Mesenchymal stem cell (in vitro differentiated cells and primary cell): ENCODE results near the gene EHD1.

Experiments used
- DNase-seq: peaks from one replicate; pipeline ENCODE4 v3.0.0-alpha.2; 2013
- H2AFZ ChIP-seq: one replicate; pipeline ENCODE4 v1.6.1; 2013; ENCODE audit warnings: low read depth, mild to moderate bottlenecking, control low read depth, inconsistent platforms, low read length, moderate library complexity
- H2AK5ac ChIP-seq: 2 replicates; pipeline ENCODE4 v1.6.1; 2013; ENCODE audit warnings: low read length, moderate library complexity, mild to moderate bottlenecking, inconsistent platforms; ENCODE audit not compliant: severe bottlenecking
- H2BK120ac ChIP-seq: one replicate; pipeline ENCODE4 v1.6.1; 2013; ENCODE audit warnings: low read depth, mild to moderate bottlenecking, inconsistent platforms, low read length, moderate library complexity
- H2BK12ac ChIP-seq, 2 experiments: one replicate each; pipeline ENCODE4 v1.6.1; 2013; ENCODE audit warnings: inconsistent platforms in 2 of 2, low read length in 2 of 2, mild to moderate bottlenecking in 2 of 2, moderate library complexity in 2 of 2, control low read depth in 1 of 2
- H2BK15ac ChIP-seq: one replicate; pipeline ENCODE4 v1.6.1; 2013; ENCODE audit warnings: mild to moderate bottlenecking, low read depth, inconsistent platforms; ENCODE audit not compliant: poor library complexity, severe bottlenecking
- H2BK5ac ChIP-seq: 2 replicates; pipeline ENCODE4 v1.6.1; 2013; ENCODE audit warnings: low read depth, mild to moderate bottlenecking, low read length, control low read depth, inconsistent platforms; ENCODE audit not compliant: poor library complexity, severe bottlenecking
- H3K14ac ChIP-seq, 2 experiments: one replicate each; pipeline ENCODE4 v1.6.1; 2013; ENCODE audit warnings: inconsistent platforms in 2 of 2, low read length in 2 of 2, control low read depth in 1 of 2, mild to moderate bottlenecking in 1 of 2, moderate library complexity in 1 of 2
- H3K18ac ChIP-seq, 2 experiments: one replicate each; pipeline ENCODE4 v1.6.1; 2013; ENCODE audit warnings: inconsistent platforms in 2 of 2, low read length in 2 of 2, control low read depth in 1 of 2, low read depth in 1 of 2, mild to moderate bottlenecking in 1 of 2
- H3K23ac ChIP-seq, 2 experiments: one replicate each; pipeline ENCODE4 v1.6.1; 2013; ENCODE audit warnings: inconsistent platforms in 2 of 2, low read length in 2 of 2, mild to moderate bottlenecking in 2 of 2, moderate library complexity in 2 of 2, control low read depth in 1 of 2
- H3K27ac ChIP-seq: 2 replicates; pipeline ENCODE4 v1.5.1; 2013; ENCODE audit warnings: mild to moderate bottlenecking, moderate library complexity, low read length, control low read depth, inconsistent platforms; ENCODE audit not compliant: poor library complexity, severe bottlenecking
- H3K27me3 ChIP-seq, 2 experiments: 2 replicates each; pipeline versions ENCODE4 v1.6.1 to v1.7.0; 2013; ENCODE audit warnings: low read length in 2 of 2, mild to moderate bottlenecking in 2 of 2, moderate library complexity in 2 of 2, control low read depth in 1 of 2, inconsistent platforms in 1 of 2; ENCODE audit not compliant: control insufficient read depth in 1 of 2, insufficient read depth in 1 of 2
- H3K36me3 ChIP-seq, 2 experiments: 2 replicates each; pipeline versions ENCODE4 v1.6.1 to v1.7.0; 2013; ENCODE audit warnings: low read length in 2 of 2, control low read depth in 1 of 2, inconsistent platforms in 1 of 2, low read depth in 1 of 2, mild to moderate bottlenecking in 1 of 2; ENCODE audit not compliant: insufficient read depth in 2 of 2, control insufficient read depth in 1 of 2
- H3K4ac ChIP-seq, 2 experiments: one replicate each; pipeline ENCODE4 v1.6.1; 2013; ENCODE audit warnings: inconsistent platforms in 2 of 2, low read length in 2 of 2, mild to moderate bottlenecking in 2 of 2, moderate library complexity in 2 of 2, control low read depth in 1 of 2, low read depth in 1 of 2
- H3K4me1 ChIP-seq: 2 replicates; pipeline ENCODE4 v1.6.1; 2013; ENCODE audit warnings: low read depth, low read length, control low read depth; ENCODE audit not compliant: control insufficient read depth, insufficient read depth
- H3K4me2 ChIP-seq: 2 replicates; pipeline ENCODE4 v1.6.1; 2013; ENCODE audit warnings: low read length, mild to moderate bottlenecking, inconsistent platforms; ENCODE audit not compliant: poor library complexity, severe bottlenecking
- H3K4me3 ChIP-seq, 2 experiments: 2 replicates each; pipeline versions ENCODE4 v1.5.1 to v1.7.0; 2013; ENCODE audit warnings: low read length in 2 of 2, mild to moderate bottlenecking in 2 of 2, control low read depth in 1 of 2, low read depth in 1 of 2; ENCODE audit not compliant: insufficient read depth in 1 of 2
- H3K79me1 ChIP-seq: replicated peaks from 2 replicates; pipeline ENCODE4 v1.6.1; 2013; ENCODE audit warnings: mild to moderate bottlenecking, control low read depth, low read length, inconsistent platforms; ENCODE audit not compliant: poor library complexity, severe bottlenecking
- H3K9ac ChIP-seq: 2 replicates; pipeline ENCODE4 v1.7.0; 2013; ENCODE audit warnings: mild to moderate bottlenecking, low read length, moderate library complexity
- H3K9me3 ChIP-seq: 2 replicates; pipeline ENCODE4 v1.7.0; 2013; ENCODE audit warnings: mild to moderate bottlenecking, low read length; ENCODE audit not compliant: control insufficient read depth
- H4K8ac ChIP-seq: one replicate; pipeline ENCODE4 v1.6.1; 2013; ENCODE audit warnings: inconsistent platforms, mild to moderate bottlenecking, low read length, moderate library complexity
- H4K91ac ChIP-seq: one replicate; pipeline ENCODE4 v1.6.1; 2013; ENCODE audit warnings: mild to moderate bottlenecking, low read length, inconsistent platforms
- WGBS: methylation state at CpG from one replicate; pipeline ENCODE4 v1.1.7; 2013; ENCODE audit warnings: mixed read lengths; 5-methylcytosine and 5-hydroxymethylcytosine counted together

EHD1 gene

DNA sequence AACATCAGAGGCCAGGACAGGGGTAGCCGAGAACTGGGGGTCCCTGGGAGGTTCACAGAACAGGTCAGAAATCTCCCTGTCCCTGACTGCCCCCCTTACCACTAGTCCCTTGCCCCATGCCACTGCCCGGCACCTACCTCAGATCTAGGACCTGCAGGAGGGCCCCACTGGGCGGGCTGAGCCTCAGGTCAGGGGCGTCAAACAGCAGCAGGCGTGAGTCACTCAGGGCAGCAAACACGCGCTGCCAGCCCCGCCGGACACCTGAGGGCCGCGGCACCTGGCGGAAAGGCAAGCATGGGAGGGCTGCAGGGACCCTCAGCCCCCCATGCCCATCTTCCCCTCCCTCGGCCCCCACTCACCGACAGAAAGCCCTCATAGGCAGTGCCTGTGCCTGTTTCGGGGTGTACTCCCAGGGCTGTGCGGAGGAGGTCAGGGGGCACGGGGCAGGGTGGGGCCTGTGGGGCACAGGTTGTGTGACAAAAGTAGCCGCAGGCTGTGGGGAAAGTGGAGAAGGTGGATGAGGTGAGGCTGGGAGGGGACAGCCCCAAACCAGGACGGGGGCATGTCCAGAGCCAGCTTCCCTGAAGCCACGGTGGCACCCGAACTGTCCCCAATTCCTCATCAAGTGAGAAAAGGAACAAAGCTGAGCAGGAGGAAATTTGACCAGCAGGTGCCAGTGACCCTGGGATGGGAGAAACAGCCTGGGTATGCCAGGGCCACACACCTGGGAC, 45.8 kb downstream of the EHD1 start:
- Histone ChIP-seq H2AFZ (no peak overlapping the region), H3K4me2 (no peak overlapping the region), H2BK15ac (no peak overlapping the region), H4K8ac (no peak overlapping the region), H3K27me3 (peaks cover 0 to 7% of the 10 kb centered on the region in 2 experiments), H2BK120ac (no peak overlapping the region), H3K36me3 (peaks cover 0 to 52% of the 10 kb centered on the region in 2 experiments), H2BK5ac (no peak overlapping the region), H3K27ac (no peak overlapping the region), H2BK12ac (no peak overlapping the region), H3K23ac (no peak overlapping the region), H3K14ac (no peak overlapping the region), H3K18ac (no peak overlapping the region), H3K9ac (no peak overlapping the region), H4K91ac (no peak overlapping the region), H3K4me1 (peaks cover 13% of the 10 kb centered on the region), H3K9me3 (no peaks in the 10 kb centered on the region), H2AK5ac (no peak overlapping the region), H3K4me3 (no peak overlapping the region), H3K79me1 (no peaks in the 10 kb centered on the region), H3K4ac (no peak overlapping the region)
- WGBS, result 91% methylated on average over 21 of the region's 21 CpGs
- DNase-seq, result no peak

DNA sequence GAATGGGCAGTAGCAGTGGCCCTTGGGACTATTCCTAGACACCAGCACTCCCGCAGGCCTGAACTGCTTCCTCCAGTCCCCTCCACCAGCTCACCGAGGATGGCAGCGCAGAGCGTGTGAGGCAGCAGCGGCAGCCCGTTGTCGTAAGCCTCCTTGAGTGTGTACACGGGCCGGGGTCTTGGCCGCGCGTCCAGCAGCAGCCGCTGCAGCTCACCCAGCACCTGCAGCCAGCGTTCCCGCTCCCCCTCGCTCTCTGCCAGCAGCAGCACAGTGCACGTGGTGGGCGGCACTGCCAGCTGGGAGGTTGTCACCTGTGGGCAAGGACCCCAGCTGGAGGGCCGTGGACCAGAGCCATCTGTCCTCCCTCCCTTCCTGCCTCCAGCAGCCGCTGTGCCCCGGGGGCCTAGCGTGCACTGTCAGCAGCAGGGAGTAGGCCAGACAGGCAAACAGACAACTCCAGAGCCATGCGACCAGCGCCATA, 47.0 kb downstream of the EHD1 start:
- Histone ChIP-seq H3K9me3 (no peaks in the 10 kb centered on the region), H4K8ac (no peak overlapping the region), H3K4me3 (no peak overlapping the region), H2BK12ac (no peak overlapping the region), H4K91ac (peak overlapping the region; percentile 12), H3K18ac (no peak overlapping the region), H3K79me1 (no peaks in the 10 kb centered on the region), H3K4ac (no peak overlapping the region), H3K36me3 (peaks cover 0 to 63% of the 10 kb centered on the region in 2 experiments), H3K4me1 (peaks cover 13% of the 10 kb centered on the region), H2BK15ac (no peak overlapping the region), H2AFZ (no peak overlapping the region), H3K14ac (peak overlapping the region in 1 of 2 experiments; percentile 21), H3K23ac (no peak overlapping the region), H2BK120ac (no peak overlapping the region), H3K9ac (no peak overlapping the region), H3K4me2 (no peak overlapping the region), H3K27ac (no peak overlapping the region), H2BK5ac (no peak overlapping the region), H2AK5ac (no peak overlapping the region), H3K27me3 (peaks cover 0 to 7% of the 10 kb centered on the region in 2 experiments)
- WGBS, result 89% methylated on average over 24 of the region's 24 CpGs
- DNase-seq, result no peak

DNA sequence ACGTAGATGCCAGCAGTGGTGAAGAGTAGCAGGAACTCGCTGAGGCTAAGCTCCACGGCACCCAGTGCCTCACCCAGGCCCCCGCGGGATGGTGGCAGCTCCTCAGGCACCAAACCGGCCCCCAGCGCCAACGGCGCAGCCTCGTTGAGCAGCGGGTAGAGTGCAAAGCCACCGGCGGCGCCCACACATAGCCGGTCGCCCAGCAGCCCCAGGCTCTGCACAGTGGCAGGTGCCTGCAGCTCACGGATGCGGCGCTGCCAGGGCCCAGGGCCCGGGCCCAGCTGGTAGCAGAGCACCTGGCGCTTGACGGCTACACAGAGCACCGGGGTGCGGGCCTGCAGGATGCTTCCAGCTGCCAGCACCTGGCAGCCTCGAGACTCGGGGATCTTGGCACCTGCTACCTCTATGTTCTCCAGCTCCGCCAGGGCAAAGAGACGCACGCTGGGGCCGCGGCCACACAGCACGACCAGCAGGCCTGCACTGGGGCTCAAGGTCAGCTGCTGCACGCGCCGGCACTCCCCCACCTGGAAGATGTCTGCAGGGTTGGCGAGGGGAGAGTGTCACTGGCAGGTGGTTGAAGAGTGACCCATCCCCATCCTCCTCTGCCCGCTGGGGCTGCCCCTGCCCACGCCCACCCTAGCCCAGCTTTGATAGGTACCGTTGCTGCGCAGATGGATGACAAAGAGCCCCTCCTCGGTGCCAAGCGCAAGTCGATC, 48.7 kb downstream of the EHD1 start:
- Histone ChIP-seq H3K9me3 (no peaks in the 10 kb centered on the region), H2AK5ac (no peak overlapping the region), H3K23ac (no peak overlapping the region), H2BK120ac (no peak overlapping the region), H3K9ac (no peak overlapping the region), H4K8ac (no peak overlapping the region), H3K18ac (no peak overlapping the region), H4K91ac (no peak overlapping the region), H3K79me1 (no peaks in the 10 kb centered on the region), H3K27ac (no peak overlapping the region), H3K4me3 (no peak overlapping the region), H3K36me3 (peaks cover 0 to 64% of the 10 kb centered on the region in 2 experiments), H2BK15ac (no peak overlapping the region), H3K4me1 (peaks cover 2% of the 10 kb centered on the region), H2AFZ (no peak overlapping the region), H3K27me3 (peaks cover 0 to 12% of the 10 kb centered on the region in 2 experiments), H3K4ac (no peak overlapping the region), H2BK12ac (no peak overlapping the region), H3K4me2 (no peak overlapping the region), H3K14ac (no peak overlapping the region), H2BK5ac (no peak overlapping the region)
- 95% methylated on average over 43 of the region's 43 CpGs for WGBS
- DNase-seq, result no peak

DNA sequence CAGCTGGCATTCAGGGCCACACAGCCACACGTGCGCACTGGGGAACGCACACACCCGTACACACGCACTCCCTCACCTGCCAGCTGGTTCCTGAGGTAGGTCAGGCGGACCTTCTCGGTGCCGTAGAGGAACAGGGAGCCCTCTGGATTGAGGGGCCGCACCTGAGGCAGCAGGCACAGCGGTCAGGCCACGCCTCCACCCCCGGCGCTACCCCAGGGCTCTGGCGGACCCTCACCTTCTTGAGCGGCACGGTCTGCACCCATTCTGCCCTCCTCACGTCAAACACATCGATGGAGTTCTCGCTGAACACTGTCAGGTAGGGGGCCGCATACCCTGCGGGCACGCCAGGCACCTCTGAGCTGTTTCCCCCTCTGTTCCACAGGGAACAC, 51.0 kb downstream of the EHD1 start:
- Histone ChIP-seq H3K27me3 (peaks cover 0 to 22% of the 10 kb centered on the region in 2 experiments), H2AFZ (no peak overlapping the region), H2AK5ac (no peak overlapping the region), H3K4ac (no peak overlapping the region), H3K9me3 (no peaks in the 10 kb centered on the region), H2BK120ac (no peak overlapping the region), H2BK15ac (no peak overlapping the region), H2BK5ac (no peak overlapping the region), H3K4me2 (no peak overlapping the region), H3K4me1 (peaks cover 2% of the 10 kb centered on the region), H3K18ac (no peak overlapping the region), H3K36me3 (peaks cover 0 to 43% of the 10 kb centered on the region in 2 experiments), H4K8ac (no peak overlapping the region), H3K14ac (no peak overlapping the region), H3K27ac (no peak overlapping the region), H3K9ac (no peak overlapping the region), H2BK12ac (no peak overlapping the region), H3K23ac (no peak overlapping the region), H3K4me3 (no peak overlapping the region), H4K91ac (peak overlapping the region; percentile 31), H3K79me1 (no peaks in the 10 kb centered on the region)
- no peak for DNase-seq
- WGBS, result 96% methylated on average over 22 of the region's 22 CpGs
